Mesothelial cell of epicardium (in vitro differentiated cells): Measurements from ENCODE around the gene TTC24. TPM values are rescaled to one million over a fixed set of nuclear protein-coding genes. Genes with fewer than 3 reads are reported as not detected.
"Not testable (repeated sequence)": the region's sequence is repeated elsewhere in the genome, so short reads cannot be mapped to it uniquely, and the experiment has no call there.

Source experiments
- DNase-seq, 2 experiments: peaks; one replicate each; pipeline ENCODE4 v3.0.0; 2021; ENCODE audit warnings: low spot score in 2 of 2; ENCODE audit not compliant: unreplicated experiment in 2 of 2
- H3K27ac Mint-ChIP-seq: 2 replicates; pipeline ENCODE4 v1.8.0; 2021; ENCODE audit warnings: mixed read lengths
- H3K27me3 Mint-ChIP-seq: 2 replicates; pipeline ENCODE4 v1.8.0; 2021; ENCODE audit warnings: low read depth, mixed read lengths
- H3K36me3 Mint-ChIP-seq: 2 replicates; pipeline ENCODE4 v1.8.0; 2021; ENCODE audit warnings: mixed read lengths
- H3K4me1 Mint-ChIP-seq: 2 replicates; pipeline ENCODE4 v1.8.0; 2021; ENCODE audit warnings: mixed read lengths
- H3K4me3 Mint-ChIP-seq: 2 replicates; pipeline ENCODE4 v1.8.0; 2021; ENCODE audit warnings: mild to moderate bottlenecking, moderate library complexity, mixed read lengths
- H3K9me3 Mint-ChIP-seq: 2 replicates; pipeline ENCODE4 v1.8.0; 2021; ENCODE audit warnings: mixed read lengths
- CTCF ChIP-seq: fragments of 200-600 bp; sonication (generic); IDR thresholded peaks from one replicate; pipeline ENCODE4 v1.5.0; 2021; ENCODE audit warnings: antibody characterized with exemption; ENCODE audit not compliant: unreplicated experiment
- total RNA-seq: library from RNA; stranded (reverse); gene quantifications from 3 replicates; pipeline ENCODE4 v1.2.1, GENCODE V29; 2021

TTC24 gene
- total RNA-seq, 1 donor from 2014 or later, result not detected

GRCh38 chr1:156550346-156550745 lies 29.2 kb upstream of the TTC24 start:
- Mint-ChIP-seq H3K27me3 (no peaks in the 10 kb centered on the region), H3K4me1 (no peaks in the 10 kb centered on the region), H3K27ac (no peak overlapping the region), H3K9me3 (no peaks in the 10 kb centered on the region), H3K4me3 (no peak overlapping the region), H3K36me3 (peaks cover 5% of the 10 kb centered on the region)
- no peak for DNase-seq
- TF ChIP-seq CTCF, result no peak

GRCh38 chr1:156551066-156551643 lies 28.4 kb upstream of the TTC24 start:
- Mint-ChIP-seq H3K4me3 (no peak overlapping the region), H3K27ac (no peak overlapping the region), H3K36me3 (peaks cover 7% of the 10 kb centered on the region), H3K9me3 (no peaks in the 10 kb centered on the region), H3K27me3 (no peaks in the 10 kb centered on the region), H3K4me1 (no peaks in the 10 kb centered on the region)
- no peak for TF ChIP-seq CTCF
- DNase-seq, result no peak

GRCh38 chr1:156551869-156552268 lies 27.7 kb upstream of the TTC24 start:
- H3K27me3 Mint-ChIP-seq, result no peaks in the 10 kb centered on the region
- H3K9me3 Mint-ChIP-seq, result no peaks in the 10 kb centered on the region
- TF ChIP-seq CTCF, result no peak
- no peaks in the 10 kb centered on the region for H3K4me1 Mint-ChIP-seq
- no peak overlapping the region for H3K27ac Mint-ChIP-seq
- H3K4me3 Mint-ChIP-seq, result no peak overlapping the region
- DNase-seq, result no peak
- H3K36me3 Mint-ChIP-seq, result peaks cover 7% of the 10 kb centered on the region

GRCh38 chr1:156552518-156552917 lies 27.0 kb upstream of the TTC24 start:
- Mint-ChIP-seq H3K36me3 (peaks cover 7% of the 10 kb centered on the region), H3K27ac (no peak overlapping the region), H3K9me3 (no peaks in the 10 kb centered on the region), H3K27me3 (no peaks in the 10 kb centered on the region), H3K4me3 (no peak overlapping the region), H3K4me1 (no peaks in the 10 kb centered on the region)
- DNase-seq, result no peak
- no peak for TF ChIP-seq CTCF

- not testable (repeated sequence) for H3K9me3 Mint-ChIP-seq, H3K4me3 Mint-ChIP-seq, H3K4me1 Mint-ChIP-seq, H3K27ac Mint-ChIP-seq, DNase-seq, H3K36me3 Mint-ChIP-seq, H3K27me3 Mint-ChIP-seq
These were observed 26.6 kb upstream of the TTC24 start for GRCh38 chr1:156552937-156553336.

GRCh38 chr1:156553860-156554485 lies 25.6 kb upstream of the TTC24 start:
- Mint-ChIP-seq H3K4me1 (no peaks in the 10 kb centered on the region), H3K27ac (no peak overlapping the region), H3K27me3 (no peaks in the 10 kb centered on the region), H3K36me3 (peaks cover 7% of the 10 kb centered on the region), H3K9me3 (no peaks in the 10 kb centered on the region), H3K4me3 (no peak overlapping the region)
- no peak for DNase-seq
- no peak for TF ChIP-seq CTCF
